NCI-H446 (cell line): ENCODE measurements around the gene CHST12.
A peak's percentile ranks its signal among the peaks of the same experiment; 100 is the strongest.
"Not testable (repeated sequence)": the region's sequence is repeated elsewhere in the genome, so short reads cannot be mapped to it uniquely, and the experiment has no call there.

ENCODE experiments used
- DNase-seq, 2 experiments: peaks; one replicate each; lab custom pipeline; 2025; lab: John Stamatoyannopoulos, UW

The CHST12 gene

GRCh38 chr7:2403718-2404648 lies 572 bp downstream of the CHST12 start:
- peak; percentile 7 to 43 for DNase-seq

GRCh38 chr7:2404714-2405119 lies 1.3 kb downstream of the CHST12 start:
- DNase-seq = no peak

- no peak for DNase-seq
Observed at GRCh38 chr7:2405201-2405600, 1.8 kb downstream of the CHST12 start.

- DNase-seq = no peak
Observed at GRCh38 chr7:2405601-2406345, 2.4 kb downstream of the CHST12 start.

GRCh38 chr7:2409745-2410414 lies 6.5 kb downstream of the CHST12 start:
- DNase-seq = no peak

GRCh38 chr7:2411049-2411448 lies 7.6 kb downstream of the CHST12 start:
- no peak for DNase-seq

- DNase-seq = no peak
Observed at GRCh38 chr7:2411815-2412586, 8.6 kb downstream of the CHST12 start.

- no peak for DNase-seq
Observed at GRCh38 chr7:2412587-2413201, 9.3 kb downstream of the CHST12 start.

- DNase-seq = no peak
Observed at GRCh38 chr7:2416063-2416462, 12.7 kb downstream of the CHST12 start.

- DNase-seq = no peak
Observed at GRCh38 chr7:2416650-2417049, 13.2 kb downstream of the CHST12 start.

- DNase-seq = not testable (repeated sequence)
Observed at GRCh38 chr7:2417178-2417577, 13.8 kb downstream of the CHST12 start.

- DNase-seq = no peak
Observed at GRCh38 chr7:2417981-2418481, 14.6 kb downstream of the CHST12 start.

GRCh38 chr7:2420216-2420933 lies 17.0 kb downstream of the CHST12 start:
- DNase-seq = no peak

- DNase-seq = no peak
Observed at GRCh38 chr7:2421943-2422310, 18.5 kb downstream of the CHST12 start.

- no peak for DNase-seq
Observed at GRCh38 chr7:2425749-2426148, 22.3 kb downstream of the CHST12 start.

GRCh38 chr7:2431260-2431867 lies 28.0 kb downstream of the CHST12 start:
- DNase-seq = no peak

GRCh38 chr7:2432910-2433712 lies 29.7 kb downstream of the CHST12 start:
- DNase-seq = no peak

GRCh38 chr7:2433713-2434550 lies 30.5 kb downstream of the CHST12 start:
- DNase-seq = no peak
